MCF 10A (cell line): ENCODE results near the gene BPHL. TPM values are rescaled to one million over a fixed set of nuclear protein-coding genes. Genes with fewer than 3 reads are reported as not detected.

Source experiments
- Bru-seq: library from RNA; stranded (reverse); fragments of 400-500 nt; gene quantifications from one replicate; lab custom pipeline; 2021; lab: Mats Ljungman, UMichigan
- BruChase-seq, 2 experiments: library from RNA; stranded (reverse); fragments of 400-500 nt; gene quantifications; one replicate each; lab custom pipeline; 2021; lab: Mats Ljungman, UMichigan
- BruUV-seq: library from RNA; stranded (reverse); fragments of 400-500 nt; replicated peaks from 2 replicates; lab custom pipeline; 2021; lab: Mats Ljungman, UMichigan
- CTCF ChIA-PET: fragments of 300-600 bp; sonication (Branson Sonifier 250); formaldehyde crosslinking; extraction: SDS; loops from one replicate; lab custom pipeline; 2021; ENCODE audit warnings: antibody characterized with exemption, inconsistent platforms; lab: Yijun Ruan, JAX
- POLR2A ChIA-PET: fragments of 300-600, 350-650 bp; sonication (Branson Sonifier 250); formaldehyde crosslinking; extraction: SDS; loops from one replicate; lab custom pipeline; 2020; ENCODE audit warnings: antibody characterized with exemption, inconsistent platforms; lab: Yijun Ruan, JAX
- DNase-seq: peaks from one replicate; pipeline ENCODE4 v3.0.0-alpha.2; 2018; ENCODE audit not compliant: unreplicated experiment
- H3K27ac Mint-ChIP-seq: one replicate; pipeline ENCODE4 v1.8.0; 2022; ENCODE audit warnings: mild to moderate bottlenecking, low read depth, mixed read lengths; ENCODE audit not compliant: unreplicated experiment
- H3K27me3 Mint-ChIP-seq: one replicate; pipeline ENCODE4 v1.8.0; 2022; ENCODE audit warnings: mixed read lengths; ENCODE audit not compliant: insufficient read depth, unreplicated experiment
- H3K36me3 Mint-ChIP-seq: one replicate; pipeline ENCODE4 v1.8.0; 2022; ENCODE audit warnings: mild to moderate bottlenecking, moderate library complexity, mixed read lengths; ENCODE audit not compliant: insufficient read depth, unreplicated experiment
- H3K4me1 Mint-ChIP-seq: one replicate; pipeline ENCODE4 v1.8.0; 2022; ENCODE audit warnings: mixed read lengths; ENCODE audit not compliant: insufficient read depth, unreplicated experiment
- H3K4me3 Mint-ChIP-seq: one replicate; pipeline ENCODE4 v1.8.0; 2022; ENCODE audit warnings: mild to moderate bottlenecking, moderate library complexity, mixed read lengths; ENCODE audit not compliant: unreplicated experiment
- H3K9me3 Mint-ChIP-seq: one replicate; pipeline ENCODE4 v1.8.0; 2022; ENCODE audit warnings: mixed read lengths; ENCODE audit not compliant: unreplicated experiment
- intact Hi-C: fragments of 100-400 bp; cut with micrococcal nuclease; formaldehyde crosslinking; loops from 2 replicates; pipeline ENCODE4 v1.14.1; 2022
- long read RNA-seq: library from polyadenylated mRNA; stranded (forward); transcript quantifications from one replicate; pipeline ENCODE4 v2.0.0, GENCODE V29; 2022
- total RNA-seq: library from RNA; stranded (reverse); gene quantifications from 2 replicates; pipeline ENCODE4 v1.2.3, GENCODE V29; 2022
- TF ChIP-seq, protein P1 (sequence below): fragments of 200-600 bp; IDR thresholded peaks from one replicate; pipeline ENCODE4 v1.8.0; 2022; ENCODE audit warnings: antibody characterized with exemption, mild to moderate bottlenecking; ENCODE audit not compliant: unreplicated experiment

Gene BPHL
- total RNA-seq (13.2 and 17.5 TPM in 2 replicates), Bru-seq, nascent RNA (percentile 53 among the genes with signal in this experiment), BruChase-seq, experiment 1, labeled RNA remaining after a 6-hour chase (percentile 50 among the genes with signal in this experiment), BruChase-seq, experiment 2, labeled RNA remaining after a 2-hour chase (percentile 52 among the genes with signal in this experiment)
- long read RNA-seq, transcript BPHL-203 (7 exons, 1,928 nt): major isoform, 14 of 32 reads
- long read RNA-seq, partial matches to known transcripts: 5 of 32 reads
- long read RNA-seq, other reads (novel, unspliced or antisense): 7 of 32 reads

GRCh38 chr6:3118353-3119039 is at the start of gene BPHL:
Gene BPHL (plus strand): TSS chr6:3118711. CDS start chr6:3118741, 30 bp downstream.
- DNase-seq: peak; percentile 92
- POLR2A ChIA-PET: interaction anchor here (0.6 to 2.2 kb wide), 13 partner anchors 10 to 163 kb away, joined by 3 to 9 read pairs (median 4); partner anchors contain the start of gene RIPK1
- BruUV-seq: no TSS peak
- CTCF ChIA-PET: no interaction called here
- Mint-ChIP-seq H3K36me3 (peaks cover 6% of the 10 kb centered on the region), H3K4me3 (peak within 1 kb of the TSS; percentile 80), H3K27me3 (no peaks in the 10 kb centered on the region), H3K9me3 (no peaks in the 10 kb centered on the region), H3K27ac (peak within 1 kb of the TSS; percentile 98), H3K4me1 (peaks cover 14% of the 10 kb centered on the region)
- TF ChIP-seq, protein P1, sequence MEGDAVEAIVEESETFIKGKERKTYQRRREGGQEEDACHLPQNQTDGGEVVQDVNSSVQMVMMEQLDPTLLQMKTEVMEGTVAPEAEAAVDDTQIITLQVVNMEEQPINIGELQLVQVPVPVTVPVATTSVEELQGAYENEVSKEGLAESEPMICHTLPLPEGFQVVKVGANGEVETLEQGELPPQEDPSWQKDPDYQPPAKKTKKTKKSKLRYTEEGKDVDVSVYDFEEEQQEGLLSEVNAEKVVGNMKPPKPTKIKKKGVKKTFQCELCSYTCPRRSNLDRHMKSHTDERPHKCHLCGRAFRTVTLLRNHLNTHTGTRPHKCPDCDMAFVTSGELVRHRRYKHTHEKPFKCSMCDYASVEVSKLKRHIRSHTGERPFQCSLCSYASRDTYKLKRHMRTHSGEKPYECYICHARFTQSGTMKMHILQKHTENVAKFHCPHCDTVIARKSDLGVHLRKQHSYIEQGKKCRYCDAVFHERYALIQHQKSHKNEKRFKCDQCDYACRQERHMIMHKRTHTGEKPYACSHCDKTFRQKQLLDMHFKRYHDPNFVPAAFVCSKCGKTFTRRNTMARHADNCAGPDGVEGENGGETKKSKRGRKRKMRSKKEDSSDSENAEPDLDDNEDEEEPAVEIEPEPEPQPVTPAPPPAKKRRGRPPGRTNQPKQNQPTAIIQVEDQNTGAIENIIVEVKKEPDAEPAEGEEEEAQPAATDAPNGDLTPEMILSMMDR: no peak
- intact Hi-C loops: loop anchor here (1.0 to 5.0 kb wide), 3 partner anchors 39 to 120 kb away; partner anchors contain the start of genes NQO2 and TUBB2A

- no TSS peak for BruUV-seq
- Mint-ChIP-seq H3K27me3 (no peaks in the 10 kb centered on the region), H3K27ac (no peak overlapping the region), H3K36me3 (peaks cover 4% of the 10 kb centered on the region), H3K9me3 (no peaks in the 10 kb centered on the region), H3K4me1 (peaks cover 30% of the 10 kb centered on the region), H3K4me3 (no peak overlapping the region)
- CTCF ChIA-PET: interaction anchor here (0.7 kb wide), 1 partner anchor 1946 kb away, joined by 3 read pairs; no protein-coding TSS in a partner anchor
- POLR2A ChIA-PET: interaction anchor here (0.6 to 1.6 kb wide), 2 partner anchors 18 to 52 kb away, joined by 3 to 4 read pairs; no protein-coding TSS in a partner anchor
- intact Hi-C loops: no loop called here
- TF ChIP-seq, protein P1: no peak
- no peak for DNase-seq
Measured at GRCh38 chr6:3071568-3071967, 46.9 kb upstream of the BPHL start.

DNA sequence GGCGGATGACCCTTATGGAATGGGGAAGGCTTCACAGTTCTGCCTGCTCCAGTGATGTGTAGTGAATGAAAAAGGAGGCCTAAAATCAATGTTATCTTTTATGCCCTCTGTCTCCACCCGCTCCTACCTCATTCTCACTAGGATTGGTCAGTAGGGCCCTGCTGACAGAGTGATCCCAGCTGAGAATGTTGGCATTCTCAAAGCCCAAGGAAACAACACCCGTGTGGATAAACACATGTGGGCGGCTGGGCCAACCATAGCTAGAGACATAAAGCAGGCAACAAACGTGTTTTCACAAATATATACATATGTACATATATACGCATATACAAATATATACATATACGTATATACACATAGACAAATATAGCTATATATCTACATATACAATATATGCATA is 45.7 kb upstream of the BPHL start:
- no peak for DNase-seq
- Mint-ChIP-seq H3K27ac (no peak overlapping the region), H3K4me3 (no peak overlapping the region), H3K9me3 (no peaks in the 10 kb centered on the region), H3K4me1 (peaks cover 26% of the 10 kb centered on the region), H3K27me3 (no peaks in the 10 kb centered on the region), H3K36me3 (peaks cover 12% of the 10 kb centered on the region)
- ChIA-PET POLR2A (interaction anchor here (0.7 to 1.1 kb wide), 2 partner anchors 11 to 40 kb away, joined by 3 read pairs; no protein-coding TSS in a partner anchor), CTCF (interaction anchor here (1.4 kb wide), 1 partner anchor 13 kb away, joined by 3 read pairs; no protein-coding TSS in a partner anchor)
- TF ChIP-seq, protein P1: no peak
- intact Hi-C loops: no loop called here
- no TSS peak for BruUV-seq

GRCh38 chr6:3073382-3073781 is 45.1 kb upstream of the BPHL start:
- Mint-ChIP-seq H3K36me3 (peaks cover 18% of the 10 kb centered on the region), H3K9me3 (no peaks in the 10 kb centered on the region), H3K27ac (no peak overlapping the region), H3K4me3 (no peak overlapping the region), H3K27me3 (no peaks in the 10 kb centered on the region), H3K4me1 (peaks cover 26% of the 10 kb centered on the region)
- ChIA-PET CTCF (interaction anchor here (1.4 kb wide), 1 partner anchor 13 kb away, joined by 3 read pairs; no protein-coding TSS in a partner anchor), POLR2A (interaction anchor here (1.1 kb wide), 2 partner anchors 16 to 39 kb away, joined by 3 read pairs; no protein-coding TSS in a partner anchor)
- intact Hi-C loops: no loop called here
- no TSS peak for BruUV-seq
- TF ChIP-seq, protein P1: no peak
- no peak for DNase-seq
